ENCODE results near the gene CCDC190.

The CCDC190 gene

GRCh38 chr1:162885265-162885664 is 24.3 kb upstream of the CCDC190 start:
- no peak overlapping the region for H3K27ac ChIP-seq (ENCODE audit: low read length, poor library complexity, severe bottlenecking)
- H3K4me2 ChIP-seq (ENCODE audit: low read length, poor library complexity, severe bottlenecking) = no peak overlapping the region
- H2BK12ac ChIP-seq (ENCODE audit: low read length in 2 of 2) = no peak overlapping the region
- H2BK120ac ChIP-seq (ENCODE audit: low read depth, low read length) = no peak overlapping the region
- no peak overlapping the region for H3K9ac ChIP-seq (ENCODE audit: low read length)
- H3K18ac ChIP-seq (ENCODE audit: low read depth in 1 of 2, low read length in 2 of 2) = peak overlapping the region in 1 of 2 experiments; percentile 29
- no peaks in the 10 kb centered on the region for H3K4me1 ChIP-seq (ENCODE audit: control insufficient read depth, insufficient read depth, low read depth, low read length)
- no peak overlapping the region for H3K4me3 ChIP-seq (ENCODE audit: insufficient read depth in 1 of 2, low read depth in 1 of 2, low read length in 2 of 2)
- H4K91ac ChIP-seq (ENCODE audit: low read length) = no peak overlapping the region
- H2AK5ac ChIP-seq (ENCODE audit: low read length, severe bottlenecking) = no peak overlapping the region
- no peaks in the 10 kb centered on the region for H3K9me3 ChIP-seq (ENCODE audit: control insufficient read depth, low read length)
- H3K36me3 ChIP-seq (ENCODE audit: control insufficient read depth in 1 of 2, insufficient read depth in 2 of 2, low read depth in 1 of 2, low read length in 2 of 2) = no peaks in the 10 kb centered on the region
- H3K23ac ChIP-seq (ENCODE audit: low read length in 2 of 2) = no peak overlapping the region
- H2AFZ ChIP-seq (ENCODE audit: low read depth, low read length) = no peak overlapping the region
- no peak overlapping the region for H3K4ac ChIP-seq (ENCODE audit: low read depth in 1 of 2, low read length in 2 of 2)
- no peaks in the 10 kb centered on the region for H3K79me1 ChIP-seq (replicated peaks; ENCODE audit: low read length, poor library complexity, severe bottlenecking)
- H3K27me3 ChIP-seq (ENCODE audit: control insufficient read depth in 1 of 2, insufficient read depth in 1 of 2, low read length in 2 of 2) = no peaks in the 10 kb centered on the region
- no peak overlapping the region for H2BK5ac ChIP-seq (ENCODE audit: low read depth, low read length, poor library complexity, severe bottlenecking)
- H2BK15ac ChIP-seq (ENCODE audit: low read depth, poor library complexity, severe bottlenecking) = no peak overlapping the region
- DNase-seq = no peak
- 50% methylated on average over 1 of the region's 3 CpGs for WGBS
- no peak overlapping the region for H3K14ac ChIP-seq (ENCODE audit: low read length in 2 of 2)
- H4K8ac ChIP-seq (ENCODE audit: low read length) = no peak overlapping the region

DNA sequence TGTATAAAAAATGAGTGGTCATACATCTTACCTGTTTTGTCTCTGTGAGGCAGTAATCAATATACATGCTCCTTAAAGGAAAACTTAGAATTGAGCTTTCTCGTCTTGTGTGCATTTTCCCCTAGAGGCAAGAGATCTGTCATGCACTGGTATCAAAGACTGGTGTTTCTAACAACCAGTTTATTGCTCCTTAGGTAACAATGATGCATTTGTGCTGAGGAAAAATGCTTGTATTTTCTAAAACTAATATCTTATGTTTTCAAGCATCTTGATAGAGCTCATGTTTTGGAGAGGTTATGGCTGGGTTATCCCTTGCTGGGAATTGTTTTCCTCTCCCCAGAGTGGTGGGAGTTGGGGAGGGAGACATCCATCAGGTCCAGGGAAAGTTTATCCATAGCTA is 23.9 kb upstream of the CCDC190 start:
- Histone ChIP-seq H3K4ac (ENCODE audit: low read depth in 1 of 2, low read length in 2 of 2) (no peak overlapping the region), H4K8ac (ENCODE audit: low read length) (no peak overlapping the region), H2BK5ac (ENCODE audit: low read depth, low read length, poor library complexity, severe bottlenecking) (no peak overlapping the region), H2AK5ac (ENCODE audit: low read length, severe bottlenecking) (no peak overlapping the region), H2BK15ac (ENCODE audit: low read depth, poor library complexity, severe bottlenecking) (no peak overlapping the region), H3K79me1 (replicated peaks; ENCODE audit: low read length, poor library complexity, severe bottlenecking) (no peaks in the 10 kb centered on the region), H3K14ac (ENCODE audit: low read length in 2 of 2) (no peak overlapping the region), H2BK120ac (ENCODE audit: low read depth, low read length) (no peak overlapping the region), H3K23ac (ENCODE audit: low read length in 2 of 2) (no peak overlapping the region), H3K18ac (ENCODE audit: low read depth in 1 of 2, low read length in 2 of 2) (no peak overlapping the region), H3K4me2 (ENCODE audit: low read length, poor library complexity, severe bottlenecking) (no peak overlapping the region), H2AFZ (ENCODE audit: low read depth, low read length) (no peak overlapping the region), H3K4me1 (ENCODE audit: control insufficient read depth, insufficient read depth, low read depth, low read length) (no peaks in the 10 kb centered on the region), H3K9me3 (ENCODE audit: control insufficient read depth, low read length) (no peaks in the 10 kb centered on the region), H3K27ac (ENCODE audit: low read length, poor library complexity, severe bottlenecking) (no peak overlapping the region), H3K9ac (ENCODE audit: low read length) (no peak overlapping the region), H3K27me3 (ENCODE audit: control insufficient read depth in 1 of 2, insufficient read depth in 1 of 2, low read length in 2 of 2) (no peaks in the 10 kb centered on the region), H3K4me3 (ENCODE audit: insufficient read depth in 1 of 2, low read depth in 1 of 2, low read length in 2 of 2) (no peak overlapping the region), H2BK12ac (ENCODE audit: low read length in 2 of 2) (no peak overlapping the region), H3K36me3 (ENCODE audit: control insufficient read depth in 1 of 2, insufficient read depth in 2 of 2, low read depth in 1 of 2, low read length in 2 of 2) (no peaks in the 10 kb centered on the region), H4K91ac (ENCODE audit: low read length) (no peak overlapping the region)
- WGBS = 92% methylated on average over 1 of the region's 1 CpG
- DNase-seq = no peak

GRCh38 chr1:162882248-162882674 is 21.3 kb upstream of the CCDC190 start:
- Histone ChIP-seq H3K18ac (ENCODE audit: low read depth in 1 of 2, low read length in 2 of 2) (no peak overlapping the region), H3K9me3 (ENCODE audit: control insufficient read depth, low read length) (no peaks in the 10 kb centered on the region), H3K14ac (ENCODE audit: low read length in 2 of 2) (no peak overlapping the region), H4K91ac (ENCODE audit: low read length) (no peak overlapping the region), H2BK120ac (ENCODE audit: low read depth, low read length) (no peak overlapping the region), H2BK5ac (ENCODE audit: low read depth, low read length, poor library complexity, severe bottlenecking) (no peak overlapping the region), H3K27ac (ENCODE audit: low read length, poor library complexity, severe bottlenecking) (no peak overlapping the region), H2AFZ (ENCODE audit: low read depth, low read length) (no peak overlapping the region), H3K36me3 (ENCODE audit: control insufficient read depth in 1 of 2, insufficient read depth in 2 of 2, low read depth in 1 of 2, low read length in 2 of 2) (no peaks in the 10 kb centered on the region), H4K8ac (ENCODE audit: low read length) (no peak overlapping the region), H3K4me1 (ENCODE audit: control insufficient read depth, insufficient read depth, low read depth, low read length) (no peaks in the 10 kb centered on the region), H3K79me1 (replicated peaks; ENCODE audit: low read length, poor library complexity, severe bottlenecking) (no peaks in the 10 kb centered on the region), H3K4me2 (ENCODE audit: low read length, poor library complexity, severe bottlenecking) (no peak overlapping the region), H3K4ac (ENCODE audit: low read depth in 1 of 2, low read length in 2 of 2) (no peak overlapping the region), H3K23ac (ENCODE audit: low read length in 2 of 2) (no peak overlapping the region), H2BK15ac (ENCODE audit: low read depth, poor library complexity, severe bottlenecking) (no peak overlapping the region), H2AK5ac (ENCODE audit: low read length, severe bottlenecking) (no peak overlapping the region), H3K27me3 (ENCODE audit: control insufficient read depth in 1 of 2, insufficient read depth in 1 of 2, low read length in 2 of 2) (no peaks in the 10 kb centered on the region), H2BK12ac (ENCODE audit: low read length in 2 of 2) (no peak overlapping the region), H3K4me3 (ENCODE audit: insufficient read depth in 1 of 2, low read depth in 1 of 2, low read length in 2 of 2) (no peak overlapping the region), H3K9ac (ENCODE audit: low read length) (no peak overlapping the region)
- no peak for DNase-seq
- 86% methylated on average over 5 of the region's 5 CpGs for WGBS

- Histone ChIP-seq H3K4ac (ENCODE audit: low read depth in 1 of 2, low read length in 2 of 2) (peak overlapping the region in 1 of 2 experiments; percentile 47), H3K27ac (ENCODE audit: low read length, poor library complexity, severe bottlenecking) (no peak overlapping the region), H3K4me1 (ENCODE audit: control insufficient read depth, insufficient read depth, low read depth, low read length) (no peaks in the 10 kb centered on the region), H3K23ac (ENCODE audit: low read length in 2 of 2) (no peak overlapping the region), H3K36me3 (ENCODE audit: control insufficient read depth in 1 of 2, insufficient read depth in 2 of 2, low read depth in 1 of 2, low read length in 2 of 2) (no peaks in the 10 kb centered on the region), H2BK120ac (ENCODE audit: low read depth, low read length) (no peak overlapping the region), H3K27me3 (ENCODE audit: control insufficient read depth in 1 of 2, insufficient read depth in 1 of 2, low read length in 2 of 2) (no peaks in the 10 kb centered on the region), H2BK12ac (ENCODE audit: low read length in 2 of 2) (peak overlapping the region in 1 of 2 experiments; percentile 7), H2BK15ac (ENCODE audit: low read depth, poor library complexity, severe bottlenecking) (no peak overlapping the region), H3K4me3 (ENCODE audit: insufficient read depth in 1 of 2, low read depth in 1 of 2, low read length in 2 of 2) (no peak overlapping the region), H3K4me2 (ENCODE audit: low read length, poor library complexity, severe bottlenecking) (no peak overlapping the region), H3K79me1 (replicated peaks; ENCODE audit: low read length, poor library complexity, severe bottlenecking) (no peaks in the 10 kb centered on the region), H3K9me3 (ENCODE audit: control insufficient read depth, low read length) (no peaks in the 10 kb centered on the region), H4K91ac (ENCODE audit: low read length) (peak overlapping the region; percentile 32), H2AK5ac (ENCODE audit: low read length, severe bottlenecking) (no peak overlapping the region), H2BK5ac (ENCODE audit: low read depth, low read length, poor library complexity, severe bottlenecking) (no peak overlapping the region), H3K18ac (ENCODE audit: low read depth in 1 of 2, low read length in 2 of 2) (peak overlapping the region in 1 of 2 experiments; percentile 55), H2AFZ (ENCODE audit: low read depth, low read length) (no peak overlapping the region), H4K8ac (ENCODE audit: low read length) (peak overlapping the region; percentile 48), H3K9ac (ENCODE audit: low read length) (no peak overlapping the region), H3K14ac (ENCODE audit: low read length in 2 of 2) (peak overlapping the region in 1 of 2 experiments; percentile 38)
- no peak for DNase-seq
- WGBS = 97% methylated on average over 5 of the region's 5 CpGs
Observed at GRCh38 chr1:162881590-162881989, 20.6 kb upstream of the CCDC190 start.
